GM18498 (cell line): ENCODE measurements around the gene JUNB.

Experiments used
- ATAC-seq: cut with Tn5 transposase; IDR thresholded peaks from one replicate; pipeline ENCODE4 v1.9.1; 2021; ENCODE audit warnings: mild to moderate bottlenecking, moderate library complexity; ENCODE audit not compliant: unreplicated experiment

JUNB gene

DNA sequence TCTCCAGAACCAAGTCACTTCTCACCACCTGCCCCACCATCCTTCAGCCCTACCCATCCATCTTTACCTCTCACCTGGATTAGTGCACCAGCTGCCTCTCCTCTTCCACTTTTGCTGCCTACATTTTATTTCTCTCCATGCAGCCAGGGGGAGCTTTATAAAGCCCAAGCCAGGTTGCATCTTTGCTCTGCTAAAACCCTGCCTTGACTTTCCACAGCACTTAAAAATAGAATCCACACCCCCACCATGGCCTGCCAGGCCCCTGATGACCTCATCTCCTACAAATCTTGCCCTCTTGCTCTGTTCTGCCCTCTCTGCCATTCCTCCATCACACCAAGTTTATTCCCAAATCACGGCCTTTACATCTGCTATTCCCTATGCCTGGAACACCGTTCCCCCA lies 17.7 kb upstream of the JUNB start:
- ATAC-seq, result no peak

DNA sequence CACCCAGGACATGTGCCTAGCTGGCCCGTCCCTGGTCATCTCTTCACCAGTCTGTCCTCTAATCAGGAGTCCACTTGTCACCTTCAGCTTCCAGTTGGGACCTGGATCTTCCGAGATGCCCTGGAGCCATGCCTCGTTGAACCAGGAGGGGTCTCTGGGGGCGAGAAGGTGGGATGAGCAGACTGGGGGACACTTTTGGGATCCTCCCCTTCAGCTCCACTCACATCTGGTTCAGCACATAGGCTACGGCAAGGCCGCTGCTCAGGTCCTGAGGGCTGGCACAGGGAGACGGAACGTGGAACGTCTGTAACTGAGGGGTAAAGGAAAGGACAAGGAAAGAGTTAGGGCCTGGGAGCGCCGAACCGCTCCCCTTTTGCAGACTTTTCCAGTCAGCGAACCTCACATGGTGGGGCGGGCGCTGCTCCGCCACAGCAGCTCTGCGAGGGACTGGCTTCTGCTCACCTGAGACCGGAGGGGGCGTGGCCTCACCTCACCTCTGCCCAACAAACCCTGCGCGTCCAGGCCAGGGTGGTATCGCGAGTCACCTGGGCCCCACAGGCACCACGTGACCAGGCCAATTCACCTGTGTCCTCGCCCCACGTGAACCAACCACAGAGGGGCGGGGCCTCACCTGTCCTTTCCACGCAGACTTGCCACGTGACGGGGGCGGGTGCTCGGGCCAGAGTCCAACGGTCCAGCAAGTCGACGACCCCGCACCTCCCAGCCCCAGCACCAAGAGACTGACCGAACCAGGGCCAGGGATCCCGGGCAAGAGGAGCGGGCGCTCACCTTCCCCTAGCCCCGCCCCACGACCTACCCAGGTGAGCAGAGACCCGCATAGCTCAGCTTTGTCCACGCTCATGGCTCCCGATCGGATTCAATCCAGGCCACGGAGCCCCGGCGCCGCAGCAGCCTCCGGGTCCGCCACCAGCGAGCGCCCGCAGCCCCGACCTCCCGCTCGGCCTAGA lies 16.4 kb upstream of the JUNB start, which contains the start of gene HOOK2:
TSS of gene HOOK2 (minus strand) at position 965 of the 968 bp plus-strand sequence. CDS start at position 862, 103 bp downstream.
- no peak for ATAC-seq

DNA sequence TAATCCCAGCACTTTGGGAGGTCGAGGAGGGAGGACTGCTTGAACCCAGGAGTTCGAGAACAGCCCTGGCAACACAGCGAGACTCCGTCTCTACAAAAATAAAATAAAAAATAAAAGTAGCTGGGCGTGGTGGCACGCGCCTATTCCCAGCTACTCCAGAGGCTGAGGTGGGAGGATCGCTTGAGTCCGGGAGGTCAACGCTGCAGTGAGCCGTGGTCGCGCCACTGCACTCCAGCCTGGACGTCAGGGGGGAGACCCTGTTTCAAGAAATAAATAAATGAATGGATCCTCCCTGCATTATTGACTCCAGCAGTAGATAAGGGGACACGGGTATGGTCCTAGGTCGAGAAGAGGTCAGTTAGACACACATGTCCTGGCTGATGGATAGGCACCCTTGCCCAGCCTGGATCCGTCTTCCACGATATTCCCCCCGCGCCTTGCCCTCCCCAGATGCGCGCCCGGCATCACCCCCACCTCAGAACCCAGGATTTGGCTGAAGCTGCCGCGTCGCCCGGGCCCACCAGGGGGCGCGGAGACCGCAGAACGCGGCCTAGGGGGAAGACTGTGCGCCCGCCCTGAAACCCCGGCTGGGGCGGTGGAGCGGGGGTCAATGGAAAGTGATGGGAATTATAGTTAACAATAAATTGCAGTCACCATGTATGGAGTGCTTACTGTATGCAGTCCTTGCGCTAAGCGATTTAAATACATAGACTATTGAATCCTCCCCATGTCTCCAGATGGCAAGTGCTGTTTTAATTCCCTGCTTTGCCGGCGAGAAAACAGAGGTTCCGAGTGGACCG lies 13.9 kb upstream of the JUNB start:
- ATAC-seq, result no peak

DNA sequence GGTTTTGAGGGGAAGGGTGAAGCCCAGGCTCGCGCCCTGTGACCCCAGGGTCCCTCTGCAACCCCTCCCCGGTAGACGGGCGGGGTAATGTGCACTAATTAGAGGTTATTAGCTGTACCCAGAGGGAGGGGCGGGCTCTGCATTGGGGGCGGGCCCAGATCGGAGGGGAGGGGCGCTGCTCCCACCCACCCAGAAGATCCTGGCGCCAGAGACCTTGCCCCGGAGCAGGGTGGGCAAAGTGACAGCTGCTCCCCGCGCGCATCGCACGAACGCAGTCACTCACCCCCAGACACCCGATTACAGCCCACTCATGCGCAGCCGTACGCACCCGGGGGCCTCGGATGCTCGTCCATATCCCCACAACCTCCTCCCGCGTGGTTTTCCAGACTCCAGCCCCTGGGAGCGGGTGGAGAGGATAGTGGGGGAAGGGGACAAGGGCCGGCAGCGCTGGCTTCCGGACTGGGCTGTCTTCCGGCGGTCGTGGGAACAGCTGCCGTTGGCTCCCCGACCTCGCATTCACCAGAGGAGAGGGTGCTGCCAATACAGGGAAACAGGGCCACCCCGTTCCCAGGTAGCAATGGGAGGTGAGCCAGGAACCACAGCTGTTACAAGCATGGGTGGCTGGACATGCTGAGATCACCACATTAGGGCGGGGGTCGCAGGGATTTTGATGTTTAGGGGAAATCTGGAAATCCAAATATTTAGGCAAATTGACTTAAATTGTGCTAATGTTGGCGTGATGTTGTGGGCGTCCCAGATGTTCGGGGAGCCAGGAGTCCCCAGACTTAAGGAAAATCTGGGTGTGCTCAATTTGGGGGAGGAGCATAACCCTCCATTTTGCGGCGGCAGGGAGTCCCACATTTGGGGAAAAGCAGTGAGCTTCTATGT lies 13.0 kb upstream of the JUNB start:
- no peak for ATAC-seq

DNA sequence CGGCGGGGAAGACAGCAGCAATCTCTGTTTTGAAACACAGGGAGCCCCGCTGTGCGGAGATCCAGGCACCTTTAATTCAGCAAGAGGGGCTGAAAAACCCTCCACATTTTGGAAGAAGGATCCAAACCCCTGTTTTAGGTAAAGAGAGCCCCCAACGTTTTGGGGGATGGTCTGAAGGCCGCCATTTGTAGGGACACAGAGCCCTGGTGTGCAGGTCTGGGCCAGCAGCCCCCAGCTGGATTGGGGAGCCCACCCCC lies 12.5 kb upstream of the JUNB start:
- ATAC-seq, result no peak

DNA sequence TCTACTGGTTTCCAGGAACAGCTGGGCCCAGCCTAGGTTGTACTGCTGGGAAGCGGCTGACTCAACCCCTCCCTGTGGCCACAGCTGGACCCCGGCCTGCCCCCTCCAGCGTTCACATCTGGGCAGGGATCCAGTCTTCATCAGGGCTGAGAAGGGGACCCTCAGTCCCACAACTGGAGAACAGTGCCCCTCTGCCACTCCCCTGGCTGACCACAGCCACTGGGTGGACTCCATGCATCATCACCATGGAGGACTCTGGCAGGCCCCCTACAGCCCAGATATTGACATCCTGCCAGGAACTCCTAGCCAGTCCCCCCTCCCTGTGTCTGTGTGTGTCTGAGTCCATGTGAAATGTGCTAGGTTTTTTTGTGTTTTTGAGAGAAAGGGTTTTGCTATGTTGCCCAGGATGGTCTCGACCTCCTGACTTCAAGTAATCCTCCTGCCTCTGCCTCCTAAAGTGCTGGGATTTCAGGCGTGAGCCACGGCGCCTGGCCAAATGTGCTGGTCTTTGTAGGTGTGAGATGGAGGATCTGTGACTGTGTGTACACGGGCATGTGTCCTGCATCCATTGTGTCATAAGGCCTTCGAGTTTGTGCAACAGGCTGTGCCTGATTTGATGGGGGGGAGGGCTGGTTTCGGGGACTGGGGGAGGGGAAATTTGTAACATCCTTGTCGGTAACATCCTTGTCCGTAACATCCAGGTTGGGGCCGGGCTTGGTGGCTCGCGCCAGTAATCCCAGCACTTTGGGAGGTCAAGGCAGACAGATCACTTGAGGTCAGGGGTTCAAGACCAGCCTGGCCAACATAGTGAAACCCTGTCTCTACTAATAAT lies 11.9 kb upstream of the JUNB start:
- no peak for ATAC-seq

DNA sequence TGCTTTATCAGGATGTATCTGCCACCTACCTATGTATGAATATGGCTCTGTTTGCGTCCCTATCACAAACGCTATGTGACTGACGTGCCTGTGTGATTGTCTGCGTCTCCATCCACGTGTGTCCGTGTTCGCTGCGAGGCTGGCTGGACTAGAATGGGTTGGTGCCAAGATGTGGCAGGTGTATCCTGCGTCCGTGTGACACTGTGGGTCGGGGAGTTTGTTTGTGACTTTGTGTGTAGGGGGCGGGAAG lies 9.2 kb upstream of the JUNB start:
- ATAC-seq, result no peak

DNA sequence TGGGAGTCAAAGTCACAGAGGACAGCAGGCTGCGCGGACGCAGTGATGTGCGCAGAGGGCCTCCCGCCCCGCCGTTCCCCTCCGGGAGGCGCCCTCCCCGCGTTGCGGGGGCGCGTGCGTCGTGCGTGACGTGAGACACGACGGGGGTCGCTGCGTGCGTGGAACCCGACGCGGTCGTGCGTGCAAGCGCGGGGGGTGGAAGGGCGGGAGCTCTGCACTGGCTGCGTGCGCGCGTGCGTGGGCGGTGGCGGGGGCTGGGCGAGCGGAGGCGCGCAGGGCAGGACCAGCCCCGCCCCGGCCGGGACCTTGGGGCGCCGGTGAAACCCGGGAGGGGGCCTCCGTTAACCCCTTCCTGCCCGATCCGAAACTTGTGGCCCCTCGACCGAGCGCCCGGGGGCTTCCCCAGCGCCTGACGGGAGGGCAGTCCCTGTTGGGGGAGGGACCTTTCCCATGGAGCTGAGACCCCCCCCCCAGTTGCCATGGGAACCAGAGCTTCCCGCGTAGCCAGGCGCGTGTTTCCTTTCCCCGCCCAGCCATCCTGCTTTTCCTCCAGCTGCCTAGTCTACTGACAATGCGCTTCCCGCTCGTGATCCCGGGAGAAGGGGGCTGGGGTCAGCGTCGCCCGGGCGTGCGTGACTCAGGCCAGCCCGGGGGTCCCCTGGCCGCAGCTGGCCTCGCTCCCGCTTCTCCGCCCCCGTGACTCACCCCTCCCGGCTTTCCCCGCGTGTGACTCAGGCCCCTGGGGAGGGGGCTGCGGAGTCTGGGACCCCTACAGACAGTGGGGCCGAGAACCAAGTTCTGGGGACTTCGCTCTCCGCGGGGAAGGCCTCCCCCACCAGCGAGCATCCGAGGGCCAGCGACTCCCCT lies 8.6 kb upstream of the JUNB start:
- peak; percentile 53 for ATAC-seq

DNA sequence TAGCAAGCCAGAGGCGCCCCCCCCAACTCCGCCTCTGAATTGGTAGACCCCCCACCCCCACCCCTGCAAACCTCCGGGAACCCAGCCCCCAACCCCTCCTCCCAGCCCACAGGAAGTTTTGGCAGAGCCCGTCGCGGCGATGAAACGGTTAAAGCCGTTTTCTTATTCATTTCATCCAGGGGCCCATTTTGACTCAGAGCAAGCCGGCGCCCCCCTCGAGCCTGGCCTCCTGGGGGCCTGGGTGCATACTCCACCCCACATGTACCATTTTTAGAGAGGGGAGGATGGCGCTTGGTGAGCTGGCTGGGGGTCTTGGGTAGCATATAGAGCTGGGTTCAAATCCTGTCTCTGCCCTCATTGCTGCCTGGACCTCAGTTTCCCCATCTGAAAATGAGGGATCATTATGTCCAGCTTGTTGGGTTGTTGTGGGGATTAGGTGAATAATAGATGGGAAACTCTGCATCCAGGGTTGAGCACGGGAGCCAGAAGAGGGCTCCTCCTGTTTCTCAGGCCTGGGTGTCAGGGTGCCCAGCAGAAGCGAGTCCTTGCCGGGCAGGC lies 7.9 kb upstream of the JUNB start:
- no peak for ATAC-seq

DNA sequence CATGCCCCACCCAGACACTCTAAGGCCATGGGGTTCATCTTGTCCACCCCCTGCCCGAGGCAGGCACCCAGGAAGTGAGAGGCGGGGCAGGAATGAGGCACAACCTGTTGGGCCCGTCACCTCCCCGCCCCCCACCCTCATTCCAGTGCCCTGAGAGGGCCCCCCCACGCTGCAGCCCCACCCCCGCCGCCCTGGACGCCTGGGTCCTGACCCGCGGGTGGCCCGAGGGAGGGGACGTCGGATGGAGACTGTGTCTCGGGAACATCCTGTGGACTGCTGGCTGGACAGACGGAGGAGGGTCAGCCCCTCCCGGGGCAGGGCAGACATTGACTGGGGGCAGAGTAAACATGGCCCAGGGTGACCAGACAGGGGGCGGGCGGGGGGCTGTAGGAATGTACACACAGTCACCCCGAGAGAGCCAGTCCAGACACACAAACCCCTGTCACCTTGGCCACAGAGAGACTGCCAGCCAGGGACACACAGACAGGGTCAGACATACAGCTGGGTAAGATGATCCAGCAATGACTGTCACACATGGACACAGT lies 7.4 kb upstream of the JUNB start:
- no peak for ATAC-seq

DNA sequence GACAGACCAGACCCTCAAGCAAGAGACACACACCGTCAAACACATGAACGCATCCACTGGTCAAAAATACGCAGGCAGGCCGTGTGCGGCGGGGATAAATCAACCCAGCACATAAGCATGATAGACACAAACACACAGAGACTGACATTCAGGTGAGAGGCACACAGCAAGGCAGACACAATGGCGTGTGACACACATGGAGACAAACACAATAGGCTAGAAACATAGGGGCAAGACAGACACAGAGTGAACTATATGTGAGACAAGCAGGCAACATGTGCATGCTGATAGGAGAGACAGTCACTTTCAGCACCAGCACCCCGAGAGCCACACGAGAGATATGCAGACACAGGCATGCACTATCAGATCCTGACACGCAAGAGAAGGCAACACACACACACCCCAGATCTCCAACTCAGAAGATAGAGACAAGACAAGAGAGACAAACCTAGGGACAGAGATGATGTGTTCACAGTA lies 6.9 kb upstream of the JUNB start:
- ATAC-seq, result no peak

DNA sequence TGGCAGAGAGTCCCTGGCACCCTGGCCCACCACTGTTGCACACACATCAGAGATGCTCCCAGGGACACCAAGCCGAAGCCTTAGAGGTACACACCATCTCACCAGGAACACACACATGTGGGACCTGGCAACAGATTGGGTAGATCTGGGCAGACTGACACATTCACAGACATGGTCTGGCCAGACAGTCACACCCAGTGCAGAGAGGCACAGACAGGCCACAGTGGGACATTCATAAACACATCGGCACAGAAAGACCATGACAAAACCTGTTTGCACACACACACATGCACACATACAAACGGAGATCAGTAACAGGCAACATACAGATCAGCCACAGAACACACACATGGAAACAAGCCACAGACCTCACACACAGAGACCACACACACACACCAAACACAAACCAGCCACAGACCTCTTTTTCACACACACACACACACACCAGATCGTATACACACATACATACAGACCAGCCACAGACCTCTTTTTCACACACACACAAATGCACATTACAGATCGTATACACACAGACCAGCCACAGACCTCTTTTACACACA lies 6.3 kb upstream of the JUNB start:
- ATAC-seq, result no peak

DNA sequence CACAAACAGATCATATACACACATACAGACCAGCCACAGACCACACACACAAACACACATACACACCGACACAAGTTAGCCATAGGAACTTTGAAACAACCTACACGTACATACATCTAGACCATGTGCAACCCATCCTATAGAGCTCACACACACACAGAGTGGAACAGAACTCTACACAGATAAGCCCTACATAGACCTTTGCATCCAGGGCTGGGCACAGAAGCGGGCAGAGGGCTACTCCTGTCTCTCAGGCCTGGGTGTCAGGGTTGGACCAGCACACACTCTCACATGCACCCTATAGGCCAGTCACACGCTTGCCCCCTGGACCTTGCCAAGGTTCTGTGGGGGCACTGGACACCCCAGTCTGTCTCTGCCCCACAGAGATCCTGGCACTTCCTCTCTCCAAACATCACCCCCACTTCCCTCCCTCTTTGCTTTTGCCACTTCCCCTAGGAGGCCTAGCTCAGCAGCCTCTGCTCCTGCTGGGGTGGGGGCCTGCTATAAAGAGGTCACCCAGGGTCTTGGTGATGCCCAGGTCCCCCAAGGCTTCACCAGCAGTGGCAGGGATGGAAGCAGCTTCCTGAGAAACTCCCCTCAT lies 5.8 kb upstream of the JUNB start:
- ATAC-seq, result no peak

DNA sequence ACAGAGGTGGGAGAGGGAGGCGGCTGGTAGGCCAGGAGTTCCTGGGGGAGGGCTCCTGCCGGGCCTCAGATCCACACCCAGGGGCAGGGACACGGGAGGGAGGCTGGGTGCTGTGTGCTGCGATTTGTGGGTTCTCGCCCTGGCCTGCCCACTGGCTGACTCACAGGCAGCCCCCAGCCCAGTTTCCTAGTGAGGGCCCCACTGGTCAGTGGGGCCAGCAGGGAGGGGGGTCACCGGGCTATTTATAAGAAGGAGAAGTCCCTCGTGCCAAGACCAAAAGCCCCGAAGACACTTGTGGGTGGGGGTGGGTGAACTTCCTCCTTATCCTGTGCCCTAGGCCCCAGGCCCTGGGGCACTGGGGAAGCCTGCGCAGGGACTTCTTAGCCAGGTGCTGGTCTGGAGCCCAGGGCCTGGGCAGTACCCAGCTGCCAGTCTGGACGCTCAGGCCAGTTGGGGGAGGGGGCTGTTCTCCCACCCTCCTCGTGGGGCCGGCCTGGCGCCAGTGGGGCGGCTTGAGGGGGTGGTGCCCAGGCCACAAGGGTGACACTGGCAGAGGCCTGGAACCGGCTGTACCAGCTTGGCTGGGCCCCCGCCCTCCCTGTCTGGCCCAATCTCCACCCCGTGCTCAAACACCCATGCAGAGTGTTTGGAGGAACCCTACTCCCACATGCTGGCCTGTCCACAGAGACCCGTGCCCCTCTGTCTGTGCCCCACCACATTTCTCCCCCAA lies 5.0 kb upstream of the JUNB start:
- no peak for ATAC-seq

DNA sequence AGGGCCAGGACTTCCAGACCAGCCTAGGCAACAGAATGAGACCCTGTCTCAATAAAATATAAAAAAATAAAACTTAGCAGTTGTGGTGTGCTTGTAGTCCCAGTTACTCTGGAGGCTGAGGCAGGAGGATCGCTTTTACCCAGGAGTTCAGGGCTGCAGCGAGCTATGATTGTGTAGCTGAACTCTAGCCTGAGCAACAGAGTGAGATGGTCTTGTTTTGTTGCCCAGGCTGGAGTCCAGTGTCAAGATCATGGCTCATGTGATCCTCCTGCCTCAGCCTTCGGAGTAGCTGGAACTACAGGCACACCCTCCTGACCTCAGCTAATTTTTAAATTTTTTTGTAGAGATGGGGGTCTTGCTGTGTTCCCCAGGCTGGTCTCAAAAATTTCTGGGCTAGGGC lies 4.3 kb upstream of the JUNB start:
- no peak for ATAC-seq

DNA sequence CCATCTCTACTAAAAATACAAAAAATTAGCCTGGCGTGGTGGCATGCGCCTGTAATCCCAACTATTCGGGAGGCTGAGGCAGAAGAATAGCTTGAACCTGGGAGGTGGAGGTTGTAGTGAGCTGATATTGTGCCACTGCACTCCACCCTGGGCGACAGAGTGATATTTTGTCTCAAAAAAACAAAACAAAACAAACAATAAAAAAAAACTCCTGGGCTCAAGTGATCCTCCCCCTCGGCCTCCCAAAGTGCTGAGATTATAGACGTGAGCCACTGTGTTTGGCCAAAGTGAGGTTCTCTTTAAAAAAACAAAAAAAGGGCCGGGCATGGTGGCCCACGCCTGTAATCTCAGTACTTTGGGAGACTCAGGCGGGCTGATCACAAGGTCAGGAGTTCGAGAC lies 3.8 kb upstream of the JUNB start:
- ATAC-seq, result no peak

DNA sequence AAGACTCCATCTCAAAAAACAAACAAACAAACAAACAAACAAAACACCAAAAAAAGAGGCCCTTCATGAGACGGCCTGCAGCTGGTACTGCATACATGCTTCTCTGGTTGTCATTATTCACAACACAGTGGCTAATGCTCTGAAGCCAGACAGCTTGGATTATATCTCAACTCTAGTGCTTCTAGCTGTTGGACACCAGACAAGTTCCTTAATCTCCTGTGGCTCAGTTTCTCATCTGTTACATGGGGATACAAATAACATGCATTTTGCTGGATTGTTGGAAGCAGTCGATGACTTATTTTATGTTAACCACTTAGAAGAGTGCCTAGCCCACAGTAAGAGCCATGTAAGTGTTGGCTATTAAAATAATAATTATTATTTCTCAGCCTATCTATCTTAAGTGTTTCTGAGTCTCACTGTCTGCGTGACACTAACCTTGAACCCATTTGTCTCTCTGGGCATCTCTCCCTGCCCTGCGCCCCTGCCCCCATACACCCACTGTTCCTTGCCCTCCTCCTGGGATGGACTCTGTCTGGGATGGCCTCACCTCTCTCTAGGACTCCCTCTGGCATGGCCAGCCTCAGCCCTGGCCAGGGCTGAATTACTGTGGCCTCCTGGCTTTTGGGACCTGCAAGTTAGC lies 3.1 kb upstream of the JUNB start:
- no peak for ATAC-seq
